GM19372 (cell line): ENCODE results near the gene IFT122.

ENCODE experiments used
- ATAC-seq: cut with Tn5 transposase; IDR thresholded peaks from one replicate; pipeline ENCODE4 v1.9.1; 2021; ENCODE audit warnings: mild to moderate bottlenecking, low read depth, moderate library complexity; ENCODE audit not compliant: unreplicated experiment

The IFT122 gene

GRCh38 chr3:129413687-129414506 lies 26.1 kb upstream of the IFT122 start:
- ATAC-seq = no peak

GRCh38 chr3:129415378-129415777 lies 24.6 kb upstream of the IFT122 start:
- no peak for ATAC-seq

- no peak for ATAC-seq
These were observed 24.2 kb upstream of the IFT122 start for GRCh38 chr3:129415830-129416229.

GRCh38 chr3:129416415-129416814 lies 23.6 kb upstream of the IFT122 start:
- no peak for ATAC-seq

- no peak for ATAC-seq
These were observed 22.7 kb upstream of the IFT122 start for GRCh38 chr3:129417326-129417725.

GRCh38 chr3:129418041-129418973 lies 21.7 kb upstream of the IFT122 start:
- no peak for ATAC-seq

GRCh38 chr3:129419476-129419875 lies 20.5 kb upstream of the IFT122 start:
- ATAC-seq = no peak

GRCh38 chr3:129421236-129421883 lies 18.7 kb upstream of the IFT122 start:
- no peak for ATAC-seq

GRCh38 chr3:129421988-129422745 lies 17.9 kb upstream of the IFT122 start:
- ATAC-seq = no peak

- ATAC-seq = no peak
These were observed 17.1 kb upstream of the IFT122 start for GRCh38 chr3:129422897-129423296.

- no peak for ATAC-seq
These were observed 15.7 kb upstream of the IFT122 start for GRCh38 chr3:129424185-129424841.

- no peak for ATAC-seq
These were observed 14.8 kb upstream of the IFT122 start for GRCh38 chr3:129425213-129425612.

GRCh38 chr3:129425619-129426018 lies 14.4 kb upstream of the IFT122 start:
- ATAC-seq = no peak

- ATAC-seq = no peak
These were observed 12.0 kb upstream of the IFT122 start for GRCh38 chr3:129428007-129428375.

- ATAC-seq = peak; percentile 86
These were observed 11.5 kb upstream of the IFT122 start, which contains the start of gene EFCAB12 for GRCh38 chr3:129428376-129429079. TSS of gene EFCAB12 (minus strand) at chr3:129428636. CDS start at chr3:129428488, 148 bp downstream.

- ATAC-seq = no peak
These were observed 11.0 kb upstream of the IFT122 start for GRCh38 chr3:129429080-129429451.

GRCh38 chr3:129429602-129430001 lies 10.4 kb upstream of the IFT122 start:
- no peak for ATAC-seq

GRCh38 chr3:129432036-129432435 lies 8.0 kb upstream of the IFT122 start:
- no peak for ATAC-seq

GRCh38 chr3:129432671-129433070 lies 7.4 kb upstream of the IFT122 start:
- no peak for ATAC-seq
